Inferior parietal cortex (tissue), 1 donor: ENCODE data around the gene ARPC1A.

Experiments used
- DNase-seq: peaks from one replicate; pipeline ENCODE4 v3.0.0-alpha.2; 2016; ENCODE audit errors: extremely low spot score

Gene ARPC1A

GRCh38 chr7:99409192-99409572, 83.5 kb downstream of the ARPC1A start:
- DNase-seq = no peak

DNA sequence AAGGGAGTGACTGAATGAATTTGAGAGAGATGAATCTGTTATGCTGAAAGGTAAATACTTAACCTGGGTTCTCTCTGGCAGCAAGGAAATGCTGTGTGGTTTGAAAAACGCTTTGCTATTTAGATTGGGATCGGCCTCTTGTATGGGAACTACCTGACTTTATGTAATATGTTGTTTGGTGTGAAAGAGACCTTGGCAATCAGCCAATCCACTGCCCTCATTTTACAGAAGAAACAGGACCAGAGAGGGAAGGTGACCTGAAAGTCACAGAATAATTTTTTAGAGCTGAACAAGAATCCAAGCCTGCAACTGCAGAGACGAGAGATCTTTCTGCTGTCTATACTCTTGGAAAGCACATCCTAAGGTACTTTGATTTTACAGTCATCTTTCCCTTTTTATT, 84.1 kb downstream of the ARPC1A start:
- DNase-seq = no peak

DNA sequence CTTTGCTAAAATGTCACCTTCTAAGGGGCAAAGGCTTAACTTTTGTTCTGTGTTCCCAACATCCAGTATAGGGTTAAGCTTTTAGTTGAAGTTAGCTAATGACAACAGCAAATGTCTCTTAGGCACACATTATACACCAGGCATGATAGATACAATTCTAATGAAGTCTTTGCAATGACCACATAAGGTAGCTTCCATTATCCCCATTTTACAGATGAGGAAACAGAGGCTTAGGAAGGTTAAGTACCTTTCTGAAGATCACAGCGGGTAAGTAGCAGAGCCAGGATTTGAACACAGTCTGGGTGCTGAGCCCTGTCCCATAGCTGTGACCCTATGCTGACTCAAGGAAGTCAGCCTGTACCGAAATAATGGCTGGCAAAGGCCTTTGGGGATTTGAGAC, 84.9 kb downstream of the ARPC1A start:
- DNase-seq = no peak

DNA sequence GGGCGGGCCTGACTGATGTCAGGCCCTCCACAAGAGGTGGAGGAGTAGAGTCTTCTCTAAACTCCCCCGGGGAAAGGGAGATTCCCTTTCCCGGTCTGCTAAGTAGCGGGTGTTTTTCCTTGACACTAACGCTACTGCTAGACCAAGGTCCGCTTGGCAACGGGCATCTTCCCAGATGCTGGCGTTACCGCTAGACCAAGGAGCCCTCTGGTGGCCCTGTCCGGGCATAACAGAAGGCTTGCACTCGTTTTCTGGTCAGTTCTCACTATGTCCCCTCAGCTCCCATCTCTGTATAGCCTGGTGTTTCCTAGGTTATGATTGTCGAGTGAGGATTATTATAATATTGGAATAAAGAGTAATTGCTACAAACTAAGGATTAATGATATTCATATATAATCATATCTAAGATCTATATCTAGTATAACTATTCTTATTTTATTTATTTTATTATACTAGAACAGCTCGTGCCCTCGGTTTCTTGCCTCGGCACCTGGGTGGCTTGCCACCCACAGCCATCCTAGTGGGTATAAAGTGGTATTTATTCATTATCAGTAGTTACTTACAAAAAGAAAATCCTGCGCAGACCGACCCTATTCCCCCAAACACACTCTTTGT, 89.9 kb downstream of the ARPC1A start:
- peak; percentile 45 for DNase-seq
